ENCODE results near the gene RALGDS.
"Not testable (repeated sequence)": the region's sequence is repeated elsewhere in the genome, so short reads cannot be mapped to it uniquely, and the experiment has no call there.

Gene RALGDS

DNA sequence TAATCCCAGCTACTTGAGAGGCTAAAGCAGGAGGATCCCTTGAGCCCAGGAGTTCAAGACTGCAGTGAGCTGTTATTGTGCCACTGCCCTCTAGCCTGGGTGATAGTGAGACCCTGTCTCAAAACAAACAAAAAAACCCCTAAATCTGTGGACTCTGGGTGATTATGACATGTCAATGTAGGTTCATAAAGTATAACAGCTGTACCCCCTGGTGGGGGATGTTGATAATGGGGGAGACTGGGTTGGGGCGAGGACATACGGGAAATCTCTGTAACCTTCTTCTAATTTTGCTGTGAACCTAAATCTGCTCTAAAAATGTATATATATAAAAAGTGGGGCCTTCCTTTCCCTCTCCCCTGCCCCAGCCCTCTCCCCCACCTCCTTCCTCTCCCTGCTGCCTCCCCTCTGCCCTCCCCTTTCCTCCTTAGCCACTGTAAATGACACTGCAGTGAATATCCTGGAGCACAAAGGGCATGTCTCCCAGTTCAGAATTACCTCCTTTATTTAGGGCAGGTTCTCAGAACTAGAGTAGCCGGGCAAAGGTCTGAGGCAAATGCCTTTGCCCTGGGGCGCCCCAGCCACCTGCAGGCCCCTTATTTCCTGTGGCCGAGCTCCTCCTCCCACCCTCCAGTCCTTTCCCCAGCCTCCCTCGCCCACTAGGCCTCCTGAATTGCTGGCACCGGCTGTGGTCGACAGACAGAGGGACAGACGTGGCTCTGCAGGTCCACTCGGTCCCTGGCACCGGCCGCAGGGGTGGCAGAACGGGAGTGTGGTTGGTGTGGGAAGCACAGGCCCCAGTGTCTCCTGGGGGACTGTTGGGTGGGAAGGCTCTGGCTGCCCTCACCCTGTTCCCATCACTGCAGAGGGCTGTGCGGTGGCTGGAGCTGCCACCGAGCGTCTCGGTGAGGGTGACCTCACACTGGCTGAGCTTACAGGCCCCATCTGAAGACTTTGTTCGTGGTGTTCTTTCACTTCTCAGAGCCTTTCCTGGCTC lies 40.0 kb downstream of the RALGDS start:
- H3K9me3 ChIP-seq (ENCODE audit: control insufficient read depth, insufficient read depth, low read length); DNase-seq (ENCODE audit: low read depth, low spot score); H3K36me3 ChIP-seq (ENCODE audit: control insufficient read depth, insufficient read depth, low read length); H3K27me3 ChIP-seq (ENCODE audit: control insufficient read depth, insufficient read depth, low read length); H3K4me3 ChIP-seq (ENCODE audit: low read length); H3K4me1 ChIP-seq (ENCODE audit: control insufficient read depth, insufficient read depth, low read length); H3K27ac ChIP-seq (ENCODE audit: low read length): not testable (repeated sequence)
- no CpG with 5 or more reads among the region's 18 CpGs for WGBS (ENCODE audit: insufficient coverage, insufficient read length)

DNA sequence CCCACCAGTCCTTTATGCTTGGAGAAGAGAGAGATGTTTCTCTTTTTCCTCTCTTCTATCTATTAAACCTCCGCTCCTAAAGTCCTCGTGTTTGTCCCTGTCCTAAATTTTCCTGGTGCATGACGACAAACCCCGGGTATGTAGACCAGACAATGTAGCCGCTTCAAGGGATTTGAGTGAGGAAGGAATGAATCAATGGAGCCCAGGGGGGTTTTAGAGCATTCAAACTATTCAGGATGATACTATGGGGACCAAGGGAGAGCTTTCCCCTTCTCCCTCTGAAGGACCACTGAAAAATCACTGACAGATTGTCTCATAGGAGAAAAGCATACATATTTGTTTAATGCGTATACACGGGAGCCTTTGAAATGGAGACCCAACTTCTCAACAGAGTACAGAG lies 40.9 kb downstream of the RALGDS start:
- no CpG with 5 or more reads among the region's 7 CpGs for WGBS (ENCODE audit: insufficient coverage, insufficient read length)
- Histone ChIP-seq H3K27ac (ENCODE audit: low read length) (no peak overlapping the region), H3K9me3 (ENCODE audit: control insufficient read depth, insufficient read depth, low read length) (no peaks in the 10 kb centered on the region), H3K4me1 (ENCODE audit: control insufficient read depth, insufficient read depth, low read length) (no peaks in the 10 kb centered on the region), H3K36me3 (ENCODE audit: control insufficient read depth, insufficient read depth, low read length) (no peaks in the 10 kb centered on the region), H3K4me3 (ENCODE audit: low read length) (no peak overlapping the region), H3K27me3 (ENCODE audit: control insufficient read depth, insufficient read depth, low read length) (no peaks in the 10 kb centered on the region)
- no peak for DNase-seq (ENCODE audit: low read depth, low spot score)

DNA sequence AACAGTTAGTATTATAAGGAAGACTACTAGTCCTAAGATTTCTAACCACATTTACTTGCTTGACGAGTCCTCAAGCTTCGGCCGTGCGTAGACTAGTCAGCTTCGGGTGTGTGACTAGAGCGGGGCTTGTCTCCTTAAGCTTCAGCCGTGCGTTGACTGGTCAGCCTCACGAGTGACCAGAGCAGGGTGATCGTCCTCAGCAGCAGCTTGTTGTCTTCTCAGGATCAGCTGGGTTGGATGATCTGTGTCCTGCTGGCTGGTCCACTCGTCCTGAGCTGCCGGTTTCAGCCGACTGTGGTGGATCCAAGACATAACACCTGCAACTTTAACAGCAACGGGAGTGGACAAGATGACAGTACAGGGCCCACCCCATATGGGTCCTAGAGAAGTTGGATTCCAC lies 42.6 kb downstream of the RALGDS start:
- Histone ChIP-seq H3K36me3 (ENCODE audit: control insufficient read depth, insufficient read depth, low read length) (no peaks in the 10 kb centered on the region), H3K9me3 (ENCODE audit: control insufficient read depth, insufficient read depth, low read length) (no peaks in the 10 kb centered on the region), H3K4me1 (ENCODE audit: control insufficient read depth, insufficient read depth, low read length) (no peaks in the 10 kb centered on the region), H3K27ac (ENCODE audit: low read length) (no peak overlapping the region), H3K27me3 (ENCODE audit: control insufficient read depth, insufficient read depth, low read length) (no peaks in the 10 kb centered on the region), H3K4me3 (ENCODE audit: low read length) (no peak overlapping the region)
- no peak for DNase-seq (ENCODE audit: low read depth, low spot score)
- no CpG with 5 or more reads among the region's 14 CpGs for WGBS (ENCODE audit: insufficient coverage, insufficient read length)

DNA sequence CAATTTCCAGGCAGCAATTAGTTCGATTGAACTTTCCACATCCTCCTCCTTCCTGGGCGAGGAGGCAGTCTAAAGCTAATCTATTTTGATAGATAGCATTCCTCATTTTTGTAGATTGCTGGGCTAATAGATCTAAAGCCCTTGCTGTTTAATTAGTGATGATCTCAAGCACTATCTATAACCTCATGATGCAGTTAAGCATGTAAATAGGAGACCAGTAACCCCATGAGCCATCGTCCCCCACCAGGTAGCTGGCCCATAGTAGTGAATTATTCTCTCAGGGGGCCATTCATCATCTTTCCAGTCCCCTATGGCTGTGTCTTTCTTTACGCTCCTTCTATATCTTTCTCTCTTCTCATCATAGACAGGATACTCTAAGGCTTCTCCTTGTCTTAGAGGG lies 44.3 kb downstream of the RALGDS start:
- WGBS (ENCODE audit: insufficient coverage, insufficient read length) = no CpG with 5 or more reads among the region's 4 CpGs

DNA sequence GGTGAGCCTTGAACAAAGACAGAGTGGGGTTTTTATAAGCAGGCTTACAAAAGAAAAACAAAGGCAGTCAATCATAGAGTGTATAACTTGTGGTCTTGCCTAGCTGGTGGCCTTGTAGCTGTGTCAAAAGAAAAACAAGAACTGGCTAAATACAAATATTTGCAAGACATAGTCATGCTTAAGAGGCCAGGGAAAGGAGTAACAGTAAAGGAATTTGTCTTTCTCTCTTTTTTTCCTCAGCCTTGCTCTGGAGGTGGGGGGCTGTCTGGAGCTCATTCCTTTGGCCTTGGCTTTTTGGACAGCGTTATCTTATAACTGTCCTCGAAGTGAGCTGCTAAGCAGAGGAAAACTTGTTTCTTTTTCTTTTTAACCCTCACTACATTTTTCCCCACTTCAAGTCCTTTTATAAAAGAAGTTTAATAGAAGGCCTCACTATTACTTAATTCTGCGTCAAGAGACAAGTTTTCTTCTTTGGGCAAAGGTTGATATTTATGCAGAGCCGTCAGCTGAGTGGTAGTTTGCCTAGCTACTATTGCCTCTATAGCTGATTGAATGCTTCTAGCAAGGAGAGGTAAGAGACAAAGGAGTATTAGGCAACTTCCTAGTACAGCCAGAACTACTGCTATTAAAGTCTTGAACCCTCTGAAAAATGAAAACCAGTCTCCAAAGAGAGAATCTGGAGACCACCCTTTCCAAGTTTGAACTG lies 45.0 kb downstream of the RALGDS start:
- Histone ChIP-seq H3K27me3 (ENCODE audit: control insufficient read depth, insufficient read depth, low read length) (no peaks in the 10 kb centered on the region), H3K36me3 (ENCODE audit: control insufficient read depth, insufficient read depth, low read length) (no peaks in the 10 kb centered on the region), H3K9me3 (ENCODE audit: control insufficient read depth, insufficient read depth, low read length) (no peaks in the 10 kb centered on the region), H3K4me1 (ENCODE audit: control insufficient read depth, insufficient read depth, low read length) (no peaks in the 10 kb centered on the region), H3K4me3 (ENCODE audit: low read length) (no peak overlapping the region), H3K27ac (ENCODE audit: low read length) (no peak overlapping the region)
- no peak for DNase-seq (ENCODE audit: low read depth, low spot score)
- no CpG with 5 or more reads among the region's 4 CpGs for WGBS (ENCODE audit: insufficient coverage, insufficient read length)

More for the DNA sequence above, 44.3 kb downstream of the RALGDS start:
- Histone ChIP-seq H3K4me3 (ENCODE audit: low read length) (no peak overlapping the region), H3K4me1 (ENCODE audit: control insufficient read depth, insufficient read depth, low read length) (no peaks in the 10 kb centered on the region), H3K36me3 (ENCODE audit: control insufficient read depth, insufficient read depth, low read length) (no peaks in the 10 kb centered on the region), H3K27me3 (ENCODE audit: control insufficient read depth, insufficient read depth, low read length) (no peaks in the 10 kb centered on the region), H3K9me3 (ENCODE audit: control insufficient read depth, insufficient read depth, low read length) (no peaks in the 10 kb centered on the region), H3K27ac (ENCODE audit: low read length) (no peak overlapping the region)
- DNase-seq (ENCODE audit: low read depth, low spot score) = no peak

DNA sequence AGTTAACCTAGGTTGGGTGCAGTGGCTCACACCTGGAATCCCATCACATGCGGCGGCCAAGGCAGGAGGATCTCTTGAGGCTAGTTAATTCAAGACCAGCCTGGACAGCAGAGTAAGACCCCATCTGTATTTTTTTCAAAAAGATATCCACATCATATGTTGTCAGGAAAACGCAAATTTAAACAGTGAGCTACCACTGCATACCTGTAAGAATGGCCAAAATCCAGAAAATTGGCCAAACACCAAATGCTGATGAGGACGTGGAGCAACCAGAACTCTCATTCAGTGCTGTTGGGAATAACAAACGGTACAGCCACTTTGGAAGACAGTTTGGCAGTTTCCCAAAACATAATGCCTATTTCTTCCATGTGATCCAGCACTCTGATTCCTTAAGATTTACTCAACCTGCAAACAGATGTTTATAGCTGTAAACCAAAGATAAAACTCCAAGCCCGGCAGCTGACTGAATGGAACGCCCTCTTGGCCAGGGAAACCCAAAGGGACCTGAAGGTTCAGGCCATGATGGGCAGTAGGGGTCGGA lies 46.9 kb downstream of the RALGDS start:
- Histone ChIP-seq H3K27ac (ENCODE audit: low read length) (no peak overlapping the region), H3K4me1 (ENCODE audit: control insufficient read depth, insufficient read depth, low read length) (no peaks in the 10 kb centered on the region), H3K36me3 (ENCODE audit: control insufficient read depth, insufficient read depth, low read length) (no peaks in the 10 kb centered on the region), H3K4me3 (ENCODE audit: low read length) (no peak overlapping the region), H3K27me3 (ENCODE audit: control insufficient read depth, insufficient read depth, low read length) (no peaks in the 10 kb centered on the region), H3K9me3 (ENCODE audit: control insufficient read depth, insufficient read depth, low read length) (no peaks in the 10 kb centered on the region)
- no peak for DNase-seq (ENCODE audit: low read depth, low spot score)
- no CpG with 5 or more reads among the region's 8 CpGs for WGBS (ENCODE audit: insufficient coverage, insufficient read length)

DNA sequence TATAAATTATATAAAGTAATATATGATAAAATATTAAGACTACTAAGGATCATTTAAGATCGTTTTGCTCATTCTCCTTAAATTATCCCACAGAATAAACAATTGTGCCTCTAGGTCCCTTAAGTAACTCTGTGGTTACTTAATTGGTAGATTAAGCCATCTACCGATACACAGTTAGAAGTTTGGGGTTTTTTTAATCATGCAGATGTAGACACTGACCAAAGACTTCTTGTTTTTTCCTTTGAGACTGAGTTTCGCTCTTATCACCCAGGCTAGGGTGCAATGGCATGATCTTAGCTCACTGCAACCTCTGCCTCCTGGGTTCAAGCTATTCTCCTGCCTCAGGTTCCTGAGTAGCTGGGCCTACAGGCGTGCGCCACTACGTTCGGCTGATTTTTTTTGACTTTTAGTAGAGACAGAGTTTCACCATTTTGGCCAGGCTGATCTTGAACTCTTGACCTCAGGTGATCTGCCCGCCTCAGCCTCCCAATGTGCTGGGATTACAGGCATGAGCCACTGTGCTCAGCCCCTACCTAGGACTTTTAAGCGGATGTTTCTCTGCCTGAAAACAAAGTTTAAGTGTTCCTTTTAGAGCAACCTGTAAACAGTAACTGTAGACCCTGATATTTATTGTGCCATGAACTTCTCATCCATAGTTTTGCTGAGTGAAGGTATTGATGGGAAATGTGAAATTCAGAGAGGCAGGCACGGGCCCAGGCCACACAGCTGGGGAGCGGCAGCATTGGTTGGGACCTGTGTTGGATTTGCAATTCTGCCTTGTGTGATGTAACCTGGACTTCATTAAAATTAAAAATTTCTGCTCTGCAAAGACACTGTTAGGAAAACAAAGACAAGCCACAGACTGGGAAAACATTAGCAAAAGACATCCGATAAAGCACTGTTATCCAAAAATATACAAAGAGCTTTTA lies 47.7 kb downstream of the RALGDS start:
- Histone ChIP-seq H3K36me3 (ENCODE audit: control insufficient read depth, insufficient read depth, low read length) (no peaks in the 10 kb centered on the region), H3K27ac (ENCODE audit: low read length) (no peak overlapping the region), H3K9me3 (ENCODE audit: control insufficient read depth, insufficient read depth, low read length) (no peaks in the 10 kb centered on the region), H3K4me3 (ENCODE audit: low read length) (no peak overlapping the region), H3K27me3 (ENCODE audit: control insufficient read depth, insufficient read depth, low read length) (no peaks in the 10 kb centered on the region), H3K4me1 (ENCODE audit: control insufficient read depth, insufficient read depth, low read length) (no peaks in the 10 kb centered on the region)
- WGBS (ENCODE audit: insufficient coverage, insufficient read length) = no CpG with 5 or more reads among the region's 12 CpGs
- DNase-seq (ENCODE audit: low read depth, low spot score) = no peak

DNA sequence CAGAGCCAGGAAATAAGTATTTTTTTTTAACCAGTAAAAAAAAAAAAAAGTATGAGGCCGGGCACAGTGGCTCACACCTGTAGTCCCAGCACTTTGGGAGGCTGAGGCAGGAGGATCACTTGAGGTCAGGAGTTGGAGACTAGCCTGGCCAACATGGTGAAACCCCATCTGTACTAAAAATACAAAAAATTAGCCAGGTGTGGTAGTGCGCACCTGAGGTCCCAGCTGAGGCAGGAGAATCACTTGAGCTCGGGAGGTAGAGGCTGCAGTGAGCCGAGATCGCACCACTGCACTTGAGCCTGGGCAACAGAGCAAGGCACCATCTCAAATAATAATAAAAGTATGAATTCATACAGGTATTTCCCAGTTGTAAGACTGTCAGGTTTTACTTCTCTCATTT lies 48.8 kb downstream of the RALGDS start:
- H3K4me1 ChIP-seq (ENCODE audit: control insufficient read depth, insufficient read depth, low read length); H3K4me3 ChIP-seq (ENCODE audit: low read length); H3K27me3 ChIP-seq (ENCODE audit: control insufficient read depth, insufficient read depth, low read length); H3K36me3 ChIP-seq (ENCODE audit: control insufficient read depth, insufficient read depth, low read length); DNase-seq (ENCODE audit: low read depth, low spot score); H3K27ac ChIP-seq (ENCODE audit: low read length); H3K9me3 ChIP-seq (ENCODE audit: control insufficient read depth, insufficient read depth, low read length): not testable (repeated sequence)
- no CpG with 5 or more reads among the region's 5 CpGs for WGBS (ENCODE audit: insufficient coverage, insufficient read length)

DNA sequence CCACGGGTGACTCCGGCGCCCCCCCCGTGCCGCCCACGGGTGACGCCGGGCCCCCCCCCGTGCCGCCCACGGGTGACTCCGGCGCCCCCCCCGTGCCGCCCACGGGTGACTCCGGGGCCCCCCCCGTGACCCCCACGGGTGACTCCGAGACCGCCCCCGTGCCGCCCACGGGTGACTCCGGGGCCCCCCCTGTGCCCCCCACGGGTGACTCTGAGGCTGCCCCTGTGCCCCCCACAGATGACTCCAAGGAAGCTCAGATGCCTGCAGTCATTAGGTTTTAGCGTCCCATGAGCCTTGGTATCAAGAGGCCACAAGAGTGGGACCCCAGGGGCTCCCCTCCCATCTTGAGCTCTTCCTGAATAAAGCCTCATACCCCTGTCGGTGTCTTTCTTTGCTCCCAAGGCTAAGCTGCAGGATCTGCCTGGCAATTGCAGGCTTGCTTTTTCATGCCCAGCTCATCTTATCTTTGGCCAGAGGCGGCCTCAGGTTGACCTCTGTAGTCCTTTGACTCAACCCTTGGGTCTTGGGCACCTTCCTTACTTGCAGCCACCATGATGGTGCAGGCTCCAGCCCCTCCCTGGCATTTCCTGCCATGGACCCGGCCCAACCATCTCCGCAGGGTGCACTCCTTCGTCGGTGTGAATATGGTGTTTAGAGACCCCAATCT lies 49.4 kb downstream of the RALGDS start:
- Histone ChIP-seq H3K27me3 (ENCODE audit: control insufficient read depth, insufficient read depth, low read length) (no peaks in the 10 kb centered on the region), H3K36me3 (ENCODE audit: control insufficient read depth, insufficient read depth, low read length) (no peaks in the 10 kb centered on the region), H3K4me3 (ENCODE audit: low read length) (no peak overlapping the region), H3K4me1 (ENCODE audit: control insufficient read depth, insufficient read depth, low read length) (no peaks in the 10 kb centered on the region), H3K9me3 (ENCODE audit: control insufficient read depth, insufficient read depth, low read length) (no peaks in the 10 kb centered on the region), H3K27ac (ENCODE audit: low read length) (no peak overlapping the region)
- no CpG with 5 or more reads among the region's 33 CpGs for WGBS (ENCODE audit: insufficient coverage, insufficient read length)
- DNase-seq (ENCODE audit: low read depth, low spot score) = no peak

Data from iPS DF 6.9 (cell line).